Spleen (tissue), 11 donors: ENCODE data around the gene CILP2. TPM values are rescaled to one million over a fixed set of nuclear protein-coding genes. Genes with fewer than 3 reads are reported as not detected.

ENCODE experiments used
- DNase-seq: peaks from one replicate; pipeline ENCODE4 v3.0.0-alpha.2; 2020
- H3K27ac ChIP-seq, 8 donors: fragments of 200-600 bp; sonication (generic) in 7 of 8; 1 replicate in 4 of 8; 2 replicates in 4 of 8; pipeline versions ENCODE4 v1.5.0 to v1.8.0; 2016 to 2021; ENCODE audit warnings: inconsistent platforms in 4 of 8, mild to moderate bottlenecking in 4 of 8, moderate library complexity in 1 of 8
- H3K27me3 ChIP-seq, 7 donors: fragments of 200-600 bp; sonication (generic) in 6 of 7; replicated peaks in 1 of 7; 1 replicate in 4 of 7; 2 replicates in 3 of 7; pipeline versions ENCODE4 v1.5.0 to v1.8.0; 2016 to 2021; ENCODE audit warnings: inconsistent platforms in 3 of 7, mild to moderate bottlenecking in 1 of 7
- H3K36me3 ChIP-seq, 6 donors: fragments of 200-600 bp; sonication (generic) in 5 of 6; 1 replicate in 4 of 6; 2 replicates in 2 of 6; pipeline versions ENCODE4 v1.5.0 to v1.8.0; 2016 to 2021; ENCODE audit warnings: inconsistent platforms in 2 of 6
- H3K4me1 ChIP-seq, 6 donors: fragments of 200-600 bp; sonication (generic) in 5 of 6; 1 replicate in 3 of 6; 2 replicates in 3 of 6; pipeline versions ENCODE4 v1.5.0 to v1.8.0; 2016 to 2021; ENCODE audit warnings: inconsistent platforms in 3 of 6
- H3K4me3 ChIP-seq, 8 donors: fragments of 200-600 bp; sonication (generic) in 7 of 8; 1 replicate in 4 of 8; 2 replicates in 4 of 8; pipeline versions ENCODE4 v1.5.0 to v1.8.0; 2016 to 2021; ENCODE audit warnings: inconsistent platforms in 4 of 8, mild to moderate bottlenecking in 4 of 8, moderate library complexity in 2 of 8
- H3K9me3 ChIP-seq, 8 donors: fragments of 200-600 bp; sonication (generic) in 7 of 8; 1 replicate in 4 of 8; 2 replicates in 4 of 8; pipeline versions ENCODE4 v1.5.0 to v1.8.0; 2016 to 2021; ENCODE audit warnings: inconsistent platforms in 4 of 8
- POLR2A ChIP-seq, 3 donors: fragments of 450-650 bp; IDR thresholded peaks; one replicate each; pipeline ENCODE4 v1.5.1; 2017; ENCODE audit warnings: antibody characterized with exemption in 3 of 3, mild to moderate bottlenecking in 1 of 3
- POLR2AphosphoS5 ChIP-seq, 3 donors: sonication (generic); formaldehyde crosslinking; IDR thresholded peaks; one replicate each; pipeline ENCODE4 v1.5.1; 2017; ENCODE audit warnings: antibody characterized with exemption in 3 of 3
- WGBS, 5 donors: extraction: QIAGEN DNeasy Blood & Tissue Kit in 3 of 5; methylation state at CpG; one replicate each; pipeline versions ENCODE4 v1.1.5 to v1.1.7; 2013 to 2018; 5-methylcytosine and 5-hydroxymethylcytosine counted together
- intact Hi-C: fragments of 100-400 bp; cut with DNase I; formaldehyde crosslinking; loops from one replicate; pipeline ENCODE4 v1.15.0; 2023; ENCODE audit warnings: low total_unique reads
- polyA plus RNA-seq, 3 donors: library from polyadenylated mRNA; stranded (reverse); fragments of 200-250 nt; gene quantifications; one replicate each; pipeline ENCODE4 v1.2.1, GENCODE V29; 2013
- total RNA-seq, 7 donors: library from RNA; depleted of rRNA in 3 of 7; stranded (reverse); fragments of >200 nt in 3 of 7; fragmentation: NEBNext Ultra II Directional in 4 of 7; extraction: Animal tissue kit (Norgen Biotek cat#: 25700) in 4 of 7; gene quantifications; one replicate each; pipeline versions ENCODE4 v1.1.0 to v1.2.1, GENCODE V29; 2016 to 2021
- TF ChIP-seq, protein P1 (sequence below), 11 experiments: fragments of 200-600 bp in 7 of 11; fragments of 450-650 bp in 4 of 11; sonication (generic) in 4 of 11; IDR thresholded peaks in 8 of 11; conservative IDR thresholded peaks in 3 of 11; 1 replicate in 7 of 11; 2 replicates in 4 of 11; pipeline versions ENCODE4 v1.4.0 to v1.8.0; 2016 to 2021; ENCODE audit warnings: antibody characterized with exemption in 11 of 11, inconsistent platforms in 4 of 11, mild to moderate bottlenecking in 1 of 11
- donor health status: healthy with polysubstance abuse.
- donor health status: DM: no; HTN: no; CAD: no; lungs with moderate emphysema.
- donor health status: DM: no; HTN: no; CAD: no.
- donor health status: Bipolar disorder and iron deficiency.
- donor health status: healthy.
- donor health status: DM: no; HTN: no; CAD: no.
- donor health status: DM: yes; HTN: yes; CAD: no.

The CILP2 gene
- total and polyA plus RNA-seq, 10 donors, result 0.15 to 1.3 (median 0.43) TPM; not detected in 1

DNA sequence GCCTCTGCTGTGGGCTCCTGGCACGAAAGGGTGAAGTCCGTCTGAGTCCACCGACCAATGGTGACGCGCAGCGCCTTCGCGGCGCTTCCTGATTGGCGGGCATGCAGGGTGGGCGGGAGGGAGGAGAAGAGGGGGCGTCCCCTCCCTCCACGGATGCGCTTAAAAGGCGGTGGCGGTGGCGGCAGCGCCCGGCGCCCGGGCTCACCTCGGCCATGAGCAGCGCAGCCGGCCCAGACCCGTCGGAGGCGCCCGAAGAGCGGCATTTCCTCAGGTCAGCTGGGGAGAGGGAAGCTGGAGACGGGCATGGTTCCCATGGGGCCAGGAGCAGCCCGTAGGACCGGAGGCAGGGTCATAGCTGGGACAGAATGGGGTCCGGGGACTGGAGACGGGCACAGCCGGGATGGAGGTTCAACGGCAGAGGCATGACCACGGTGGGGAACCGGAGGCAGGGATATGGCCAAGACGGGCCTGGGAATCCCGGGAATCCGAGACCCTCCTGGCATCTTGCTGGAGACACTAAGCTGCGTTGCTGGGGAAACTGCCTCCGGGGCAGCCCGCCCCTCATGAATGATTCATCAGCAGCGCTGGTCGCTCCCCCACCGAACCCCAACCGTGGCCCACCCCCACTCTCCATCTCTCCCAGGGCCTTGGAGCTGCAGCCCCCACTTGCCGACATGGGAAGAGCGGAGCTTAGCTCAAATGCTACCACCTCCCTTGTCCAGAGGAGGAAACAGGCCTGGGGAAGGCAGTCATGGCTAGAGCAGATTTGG is 9.2 kb upstream of the CILP2 start, which contains the start of gene YJEFN3:
Gene YJEFN3 (plus strand): TSS at position 191 of the 770 bp plus-strand sequence. CDS start 22 bp downstream, at position 213.
- DNase-seq, result no peak
- intact Hi-C loops, result no loop called here
- 65 to 93% (median 72%) methylated on average over 21 to 50 of the region's 50 CpGs for WGBS, 5 donors

DNA sequence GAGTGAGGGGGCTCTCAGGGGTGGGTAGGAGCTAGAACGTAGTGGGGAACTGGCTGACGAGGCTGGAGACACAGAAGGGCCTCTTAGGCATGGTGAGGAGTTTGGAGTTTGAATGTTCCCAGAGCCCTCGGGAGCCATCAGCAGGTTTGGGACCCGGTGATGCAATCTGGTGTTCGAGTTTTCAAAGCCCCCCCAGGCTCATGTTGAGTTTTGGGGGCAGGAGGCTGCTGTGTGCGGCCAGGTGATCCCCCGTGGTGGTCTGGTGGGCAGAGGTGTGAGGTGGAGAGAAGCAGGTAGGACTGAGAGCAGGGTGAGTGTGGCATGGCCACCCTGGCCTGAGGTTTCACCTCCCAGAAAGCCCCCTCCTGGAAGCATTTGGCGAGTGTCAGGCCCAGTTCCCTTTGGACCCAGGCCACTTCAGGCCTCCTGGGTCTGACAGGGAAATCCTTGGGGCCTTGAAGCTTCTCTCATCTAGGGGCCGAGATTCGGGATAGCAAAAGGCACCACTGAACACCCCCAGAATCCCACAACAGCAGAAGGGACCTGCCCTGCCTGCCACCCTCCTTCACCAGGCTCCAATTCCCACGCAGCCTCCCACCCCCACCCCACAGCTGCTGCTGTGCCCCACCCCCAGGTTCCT is 8.2 kb upstream of the CILP2 start:
- Histone ChIP-seq H3K36me3 (peaks cover 0 to 56% (median 29%) of the 10 kb centered on the region in 6 donors), H3K4me1 (peaks cover 6 to 60% (median 30%) of the 10 kb centered on the region in 6 donors), H3K4me3 (no peak overlapping the region), H3K27ac (peak overlapping the region in 1 of 8 donors; percentile 48), H3K27me3 (no peaks in the 10 kb centered on the region), H3K9me3 (no peaks in the 10 kb centered on the region)
- TF ChIP-seq POLR2A (IDR thresholded peaks at IDR 0.05) (no peak), POLR2AphosphoS5 (IDR thresholded peaks at IDR 0.05) (no peak)
- TF ChIP-seq, protein P1, sequence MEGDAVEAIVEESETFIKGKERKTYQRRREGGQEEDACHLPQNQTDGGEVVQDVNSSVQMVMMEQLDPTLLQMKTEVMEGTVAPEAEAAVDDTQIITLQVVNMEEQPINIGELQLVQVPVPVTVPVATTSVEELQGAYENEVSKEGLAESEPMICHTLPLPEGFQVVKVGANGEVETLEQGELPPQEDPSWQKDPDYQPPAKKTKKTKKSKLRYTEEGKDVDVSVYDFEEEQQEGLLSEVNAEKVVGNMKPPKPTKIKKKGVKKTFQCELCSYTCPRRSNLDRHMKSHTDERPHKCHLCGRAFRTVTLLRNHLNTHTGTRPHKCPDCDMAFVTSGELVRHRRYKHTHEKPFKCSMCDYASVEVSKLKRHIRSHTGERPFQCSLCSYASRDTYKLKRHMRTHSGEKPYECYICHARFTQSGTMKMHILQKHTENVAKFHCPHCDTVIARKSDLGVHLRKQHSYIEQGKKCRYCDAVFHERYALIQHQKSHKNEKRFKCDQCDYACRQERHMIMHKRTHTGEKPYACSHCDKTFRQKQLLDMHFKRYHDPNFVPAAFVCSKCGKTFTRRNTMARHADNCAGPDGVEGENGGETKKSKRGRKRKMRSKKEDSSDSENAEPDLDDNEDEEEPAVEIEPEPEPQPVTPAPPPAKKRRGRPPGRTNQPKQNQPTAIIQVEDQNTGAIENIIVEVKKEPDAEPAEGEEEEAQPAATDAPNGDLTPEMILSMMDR (IDR thresholded peaks at IDR 0.05 in 8 of 11, conservative IDR thresholded peaks at IDR 0.05 in 3 of 11), result no peak
- no peak for DNase-seq
- WGBS, 5 donors, result 77 to 89% (median 78%) methylated on average over 11 of the region's 11 CpGs
- intact Hi-C loops, result loop anchor here (5.0 kb wide), 2 partner anchors 112 to 432 kb away; partner anchors contain the start of gene GMIP

More for the DNA sequence above, 9.2 kb upstream of the CILP2 start, which contains the start of gene YJEFN3:
- Histone ChIP-seq H3K27me3 (no peaks in the 10 kb centered on the region), H3K4me1 (peaks cover 6 to 70% (median 37%) of the 10 kb centered on the region in 6 donors), H3K36me3 (peaks cover 0 to 63% (median 32%) of the 10 kb centered on the region in 6 donors), H3K9me3 (no peaks in the 10 kb centered on the region), H3K27ac (peak within 1 kb of the TSS in 1 of 8 donors; percentile 48), H3K4me3 (peak within 1 kb of the TSS in 2 of 8 donors; percentile 13 to 17)
- TF ChIP-seq POLR2AphosphoS5 (IDR thresholded peaks at IDR 0.05), result peak in 2 of 3 donors; percentile 32 to 67
- TF ChIP-seq POLR2A (IDR thresholded peaks at IDR 0.05), result no peak

DNA sequence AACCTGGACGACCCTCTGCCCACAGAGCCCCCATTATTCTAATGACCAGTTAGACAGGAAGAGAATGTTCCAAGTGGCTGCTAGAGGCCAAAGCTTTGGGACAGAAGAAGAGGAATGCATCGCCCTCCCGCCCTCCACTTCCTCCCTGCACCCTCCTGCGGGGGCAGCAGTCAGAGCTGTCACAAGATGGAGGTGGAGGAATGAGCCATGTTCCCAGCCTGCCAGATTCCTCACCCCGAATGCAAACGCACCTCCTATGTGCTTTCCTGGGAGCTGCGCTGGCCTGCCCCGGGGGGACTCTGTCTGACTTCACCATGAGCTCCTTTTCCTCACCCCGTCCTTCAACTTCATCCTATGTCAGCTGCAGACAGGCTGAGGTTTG is 7.7 kb upstream of the CILP2 start:
- no peak overlapping the region for H3K4me3 ChIP-seq
- peaks cover 0 to 53% (median 28%) of the 10 kb centered on the region in 6 donors for H3K36me3 ChIP-seq
- 47 to 80% (median 61%) methylated on average over 7 to 9 of the region's 9 CpGs for WGBS, 5 donors
- no peaks in the 10 kb centered on the region for H3K27me3 ChIP-seq
- TF ChIP-seq, protein P1 (IDR thresholded peaks at IDR 0.05 in 8 of 11, conservative IDR thresholded peaks at IDR 0.05 in 3 of 11), result no peak
- TF ChIP-seq POLR2AphosphoS5 (IDR thresholded peaks at IDR 0.05), result peak in 1 of 3 donors; percentile 5
- intact Hi-C loops, result loop anchor here (5.0 kb wide), 2 partner anchors 112 to 432 kb away; partner anchors contain the start of gene GMIP
- no peaks in the 10 kb centered on the region for H3K9me3 ChIP-seq
- peaks cover 6 to 55% (median 26%) of the 10 kb centered on the region in 6 donors for H3K4me1 ChIP-seq
- H3K27ac ChIP-seq, result peak overlapping the region in 1 of 8 donors; percentile 48
- no peak for DNase-seq

DNA sequence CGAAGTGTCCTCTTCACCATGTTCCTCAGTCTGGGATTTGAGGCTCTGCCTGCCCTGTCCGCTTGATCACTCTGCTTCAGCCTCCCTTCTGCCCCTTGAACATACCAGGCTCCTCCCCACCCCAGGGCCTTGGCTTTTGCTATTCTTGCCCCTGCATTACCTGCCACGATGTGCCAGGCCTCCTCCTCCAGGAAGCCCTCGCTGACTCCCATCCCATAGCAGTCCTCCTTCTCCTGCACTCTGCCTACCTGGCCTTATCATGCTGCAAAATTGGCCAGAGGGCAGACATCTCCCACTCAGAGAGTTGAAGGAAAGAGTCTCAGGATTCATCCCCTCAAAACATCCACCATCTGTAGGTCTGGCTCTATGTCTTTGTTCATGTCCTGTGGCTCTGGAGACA is 7.2 kb upstream of the CILP2 start:
- DNase-seq, result no peak
- H3K9me3 ChIP-seq, result no peaks in the 10 kb centered on the region
- intact Hi-C loops, result loop anchor here (5.0 kb wide), 2 partner anchors 111 to 431 kb away; partner anchors contain the start of gene GMIP
- WGBS, 5 donors, result 85 to 92% (median 89%) methylated on average over 4 of the region's 4 CpGs
- H3K36me3 ChIP-seq, result peaks cover 0 to 52% (median 25%) of the 10 kb centered on the region in 6 donors
- H3K4me1 ChIP-seq, result peaks cover 6 to 50% (median 25%) of the 10 kb centered on the region in 6 donors
- H3K4me3 ChIP-seq, result no peak overlapping the region
- TF ChIP-seq POLR2A (IDR thresholded peaks at IDR 0.05), result no peak
- no peak for TF ChIP-seq POLR2AphosphoS5 (IDR thresholded peaks at IDR 0.05)
- H3K27me3 ChIP-seq, result no peaks in the 10 kb centered on the region
- no peak overlapping the region for H3K27ac ChIP-seq
